ENCODE data around the gene RAB44. TPM values are rescaled to one million over a fixed set of nuclear protein-coding genes. Genes with fewer than 3 reads are reported as not detected.

Gene RAB44
- total and polyA plus RNA-seq, 5 donors = 0.06 TPM; not detected in 3

DNA sequence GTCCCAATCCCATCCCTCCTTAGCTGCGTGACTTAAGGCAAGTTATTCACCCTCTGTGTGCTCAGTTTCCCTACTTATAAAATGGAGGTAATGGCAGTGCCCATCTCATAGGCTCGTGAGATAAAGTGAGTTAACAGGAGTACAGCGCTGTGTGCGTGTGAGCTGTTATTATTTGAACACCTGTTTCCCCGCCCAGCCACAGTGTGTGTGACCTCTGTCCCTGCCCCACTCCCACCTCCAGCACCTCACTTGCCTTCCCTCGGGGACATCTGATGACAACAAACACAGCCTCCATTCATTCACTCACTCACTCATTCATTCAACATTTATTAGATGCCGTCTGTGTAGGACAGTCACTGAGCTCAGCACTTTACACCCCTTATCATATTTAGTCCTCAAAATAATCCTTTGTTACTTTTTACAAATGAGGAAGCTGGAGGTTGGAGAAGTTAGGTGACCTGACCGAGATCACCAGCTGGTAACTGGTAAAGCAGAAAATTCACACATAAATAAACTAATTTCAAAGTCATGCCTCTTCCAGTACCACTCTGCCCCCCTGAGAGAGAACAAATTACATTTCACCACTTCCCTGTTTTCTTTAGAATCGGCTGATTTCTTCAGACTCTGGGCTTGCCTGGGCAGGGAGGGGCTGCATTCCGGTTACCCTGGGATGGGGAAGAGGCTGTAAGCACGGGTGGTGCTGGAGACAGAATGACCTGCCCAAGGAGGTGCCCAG lies 83.0 kb downstream of the RAB44 start:
- Histone ChIP-seq H3K4me1 (ENCODE audit: control insufficient read depth, insufficient read depth, low read length) (no peaks in the 10 kb centered on the region), H3K27me3 (ENCODE audit: control insufficient read depth, insufficient read depth) (no peaks in the 10 kb centered on the region), H3K4me3 (ENCODE audit: low read length) (no peak overlapping the region), H3K9me3 (ENCODE audit: control insufficient read depth, low read length) (no peaks in the 10 kb centered on the region), H3K27ac (ENCODE audit: low read length) (no peak overlapping the region)
- WGBS = 69% methylated on average over 11 of the region's 11 CpGs
- intact Hi-C loops (cut with DNase I) = no loop called here
- ATAC-seq (no peak), DNase-seq (peak in 1 of 3 donors; percentile 41)

DNA sequence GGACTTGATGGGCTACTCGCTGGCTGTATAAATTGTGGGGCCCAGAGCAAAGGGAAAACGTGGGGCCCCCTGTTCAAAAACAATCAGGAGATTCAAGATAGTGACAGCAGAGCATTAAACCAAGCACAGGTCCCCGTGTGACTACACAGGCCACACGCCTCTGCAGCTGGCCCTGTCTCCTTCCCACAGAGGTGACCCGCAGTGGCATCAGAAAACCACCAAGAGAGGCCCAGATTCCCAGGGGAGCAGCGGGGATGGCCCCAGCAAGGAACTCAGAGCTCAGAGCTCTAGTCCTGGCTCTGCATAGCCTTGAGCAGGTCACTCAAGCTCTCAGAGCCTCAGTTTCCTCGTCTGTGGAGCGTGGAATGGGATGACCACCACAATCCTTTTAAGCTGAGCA lies 84.0 kb downstream of the RAB44 start:
- no peaks in the 10 kb centered on the region for H3K4me1 ChIP-seq (ENCODE audit: control insufficient read depth, insufficient read depth, low read length)
- no peaks in the 10 kb centered on the region for H3K27me3 ChIP-seq (ENCODE audit: control insufficient read depth, insufficient read depth)
- no peak overlapping the region for H3K4me3 ChIP-seq (ENCODE audit: low read length)
- ATAC-seq (no peak), DNase-seq (peak in 1 of 3 donors; percentile 23)
- intact Hi-C loops (cut with DNase I) = no loop called here
- no peaks in the 10 kb centered on the region for H3K9me3 ChIP-seq (ENCODE audit: control insufficient read depth, low read length)
- no peak overlapping the region for H3K27ac ChIP-seq (ENCODE audit: low read length)
- WGBS = 81% methylated on average over 8 of the region's 8 CpGs

Other genes with a start within 250 kb of the RAB44 start
- 10 to 100 TPM; 20.0 to 23.7 (median 22.7) TPM for gene STK38, start 150.3 kb upstream of the RAB44 start, total RNA-seq
- 12.2 TPM for gene STK38, start 150.3 kb upstream of the RAB44 start, polyA plus RNA-seq
- gene SRSF3, start 103.5 kb upstream of the RAB44 start, total RNA-seq = 100 to 1,000 TPM; 144 to 185 (median 151) TPM
- 137 TPM for gene SRSF3, start 103.5 kb upstream of the RAB44 start, polyA plus RNA-seq
- 10 to 100 TPM; 38.5 to 68.6 (median 52.9) TPM for gene CDKN1A, start 19.1 kb upstream of the RAB44 start, total RNA-seq
- 59.8 TPM for gene CDKN1A, start 19.1 kb upstream of the RAB44 start, polyA plus RNA-seq
- gene CPNE5, start 141.6 kb downstream of the RAB44 start, total RNA-seq = 10 to 100 TPM; 31.7 to 80.9 (median 70.3) TPM
- 27.5 TPM for gene CPNE5, start 141.6 kb downstream of the RAB44 start, polyA plus RNA-seq
- gene PPIL1, start 177.0 kb downstream of the RAB44 start, total RNA-seq = 10 to 100 TPM; 49.4 to 72.4 (median 63.7) TPM
- gene PPIL1, start 177.0 kb downstream of the RAB44 start, polyA plus RNA-seq = 75.6 TPM
- gene C6orf89, start 188.1 kb downstream of the RAB44 start, total RNA-seq = 10 to 100 TPM; 69.4 to 83.9 (median 79.1) TPM
- 53.2 TPM for gene C6orf89, start 188.1 kb downstream of the RAB44 start, polyA plus RNA-seq